ENCODE data around the gene FBXO22.
"Not testable (repeated sequence)": the region's sequence is repeated elsewhere in the genome, so short reads cannot be mapped to it uniquely, and the experiment has no call there.

FBXO22 gene

GRCh38 chr15:75984706-75985105 is 81.0 kb downstream of the FBXO22 start:
- DNase-seq = not testable (repeated sequence)

- no peak for DNase-seq
Measured at GRCh38 chr15:75985971-75986370, 82.3 kb downstream of the FBXO22 start.

GRCh38 chr15:75989045-75989444 is 85.4 kb downstream of the FBXO22 start:
- no peak for DNase-seq

DNA sequence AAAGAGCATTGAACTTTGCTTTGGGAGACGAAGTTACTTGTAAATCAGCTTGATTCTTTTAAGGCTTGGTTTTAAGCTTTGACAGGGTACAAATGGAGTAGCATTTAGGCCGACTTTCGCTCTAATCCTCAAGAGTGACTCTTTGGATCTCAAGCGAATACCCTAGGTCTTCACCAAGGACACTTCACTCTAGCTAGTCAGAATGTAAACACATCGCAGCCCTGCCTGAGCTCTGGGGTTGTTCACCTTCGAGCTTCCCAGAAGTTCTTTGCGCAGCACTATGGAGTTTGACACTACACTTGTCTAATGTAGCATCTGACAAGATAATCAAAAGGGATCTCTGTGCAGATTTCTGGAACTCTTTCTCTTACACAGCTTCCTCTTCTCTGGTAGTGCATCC is 86.2 kb downstream of the FBXO22 start:
- no peak for DNase-seq

Data from right hindlimb (tissue), 1 donor.